Thoracic aorta (tissue), 2 donors: ENCODE data around the gene PPP2R5B. TPM values are rescaled to one million over a fixed set of nuclear protein-coding genes. Genes with fewer than 3 reads are reported as not detected.

Experiments used
- ATAC-seq: fragments of 150-250 bp; one replicate; pipeline ENCODE4 v1.8.0; 2017; ENCODE audit warnings: low read depth; ENCODE audit not compliant: insufficient number of reproducible peaks, low FRiP score
- DNase-seq: peaks from one replicate; pipeline ENCODE4 v3.0.0-alpha.2; 2020; ENCODE audit warnings: low spot score
- H3K27ac ChIP-seq, 2 donors: fragments of 200-600 bp; sonication (generic); 1 replicate in 1 of 2; 2 replicates in 1 of 2; pipeline ENCODE4 v1.5.1; 2016; ENCODE audit warnings: mild to moderate bottlenecking in 2 of 2, moderate library complexity in 2 of 2
- H3K27me3 ChIP-seq: fragments of 200-600 bp; sonication (generic); replicated peaks from 2 replicates; pipeline ENCODE4 v1.6.0; 2016; ENCODE audit warnings: mild to moderate bottlenecking; ENCODE audit not compliant: insufficient read depth
- H3K36me3 ChIP-seq: fragments of 200-600 bp; sonication (generic); one replicate; pipeline ENCODE4 v1.5.1; 2016
- H3K4me1 ChIP-seq, 2 donors: fragments of 200-600 bp; sonication (generic); 1 replicate in 1 of 2; 2 replicates in 1 of 2; pipeline versions ENCODE4 v1.5.1 to v1.6.0; 2016; ENCODE audit warnings: low read depth in 2 of 2, mild to moderate bottlenecking in 1 of 2; ENCODE audit not compliant: control insufficient read depth in 1 of 2
- H3K4me3 ChIP-seq: fragments of 200-600 bp; sonication (generic); 2 replicates; pipeline ENCODE4 v1.5.1; 2016; ENCODE audit warnings: mild to moderate bottlenecking
- H3K9me3 ChIP-seq: fragments of 200-600 bp; sonication (generic); 2 replicates; pipeline ENCODE4 v1.5.1; 2016
- CTCF ChIP-seq: fragments of 200-600 bp; sonication (generic); IDR thresholded peaks from one replicate; pipeline ENCODE4 v1.5.1; 2019; ENCODE audit warnings: antibody characterized with exemption
- total RNA-seq, 2 donors: library from RNA; depleted of rRNA; stranded (reverse); fragments of >200 nt; gene quantifications; one replicate each; pipeline versions ENCODE4 v1.1.0 to v1.2.3, GENCODE V29; 2016

PPP2R5B gene
- total RNA-seq, 2 donors from 2014 or later: 21.0 to 38.2 TPM

GRCh38 chr11:64885367-64886286 lies 38.9 kb upstream of the PPP2R5B start:
- no peak for ATAC-seq
- Histone ChIP-seq H3K4me3 (no peak overlapping the region), H3K27ac (no peak overlapping the region), H3K27me3 (no peaks in the 10 kb centered on the region), H3K9me3 (no peaks in the 10 kb centered on the region), H3K4me1 (peaks cover 14 to 22% of the 10 kb centered on the region in 2 donors), H3K36me3 (no peaks in the 10 kb centered on the region)
- no peak for DNase-seq
- no peak for TF ChIP-seq CTCF

GRCh38 chr11:64887234-64887756 lies 37.2 kb upstream of the PPP2R5B start:
- Histone ChIP-seq H3K4me3 (peak overlapping the region; percentile 63), H3K27me3 (no peaks in the 10 kb centered on the region), H3K27ac (peak overlapping the region in 1 of 2 donors; percentile 50), H3K36me3 (no peaks in the 10 kb centered on the region), H3K4me1 (peaks cover 10 to 14% of the 10 kb centered on the region in 2 donors), H3K9me3 (no peaks in the 10 kb centered on the region)
- no peak for TF ChIP-seq CTCF
- ATAC-seq (no peak), DNase-seq (no peak)

DNA sequence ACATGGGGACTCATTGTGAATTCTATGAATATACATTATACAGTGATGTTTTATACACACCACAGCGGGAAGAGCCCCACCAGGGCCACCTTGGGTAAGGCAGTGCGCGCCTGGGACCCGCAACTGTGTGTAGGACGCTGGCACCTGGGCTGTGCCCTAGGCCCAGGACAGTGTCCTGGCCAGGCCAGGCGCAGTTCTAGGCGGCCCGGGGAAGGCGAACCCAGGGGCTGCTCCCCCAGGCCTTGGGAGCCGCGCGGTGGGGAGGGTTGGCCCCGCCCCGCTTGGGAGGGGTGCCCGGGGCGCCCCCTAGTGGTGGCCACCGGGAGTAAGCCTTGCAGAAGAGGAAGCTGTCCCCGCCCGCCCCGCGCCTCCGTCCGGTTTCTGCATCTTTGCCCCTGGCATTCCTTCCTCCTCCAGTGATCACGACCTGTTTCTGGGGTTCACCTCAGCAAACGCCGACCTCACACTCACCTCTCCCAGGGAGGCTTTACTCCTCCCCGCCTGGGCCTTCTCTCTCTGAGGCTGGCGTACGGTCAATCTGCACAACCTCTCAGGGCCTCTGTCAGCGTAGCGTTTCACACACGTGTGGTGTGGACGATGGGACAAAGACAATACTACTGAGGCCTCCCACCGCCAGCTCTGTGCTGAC lies 36.6 kb upstream of the PPP2R5B start:
- Histone ChIP-seq H3K4me1 (peaks cover 4 to 14% of the 10 kb centered on the region in 2 donors), H3K27ac (peak overlapping the region in 1 of 2 donors; percentile 50), H3K4me3 (peak overlapping the region; percentile 63), H3K9me3 (no peaks in the 10 kb centered on the region), H3K36me3 (no peaks in the 10 kb centered on the region), H3K27me3 (no peaks in the 10 kb centered on the region)
- peak; percentile 98 for TF ChIP-seq CTCF
- ATAC-seq (no peak), DNase-seq (no peak)

GRCh38 chr11:64888406-64888728 lies 36.1 kb upstream of the PPP2R5B start:
- peaks cover 0 to 11% of the 10 kb centered on the region in 2 donors for H3K4me1 ChIP-seq
- peak overlapping the region; percentile 63 for H3K4me3 ChIP-seq
- no peaks in the 10 kb centered on the region for H3K27me3 ChIP-seq
- H3K27ac ChIP-seq: no peak overlapping the region
- DNase-seq (no peak), ATAC-seq (no peak)
- no peaks in the 10 kb centered on the region for H3K9me3 ChIP-seq
- no peaks in the 10 kb centered on the region for H3K36me3 ChIP-seq
- no peak for TF ChIP-seq CTCF
